ENCODE results near the gene PBX4. TPM values are rescaled to one million over a fixed set of nuclear protein-coding genes. Genes with fewer than 3 reads are reported as not detected.
A peak's percentile ranks its signal among the peaks of the same experiment; 100 is the strongest.

PBX4 gene
- total and polyA plus RNA-seq, 2 donors (not counting 1 experiment from before 2014, with no cell fraction given), result 11.7 TPM

- Histone ChIP-seq H4K20me1 (ENCODE audit: control insufficient read depth, insufficient read depth, low read length, poor library complexity, severe bottlenecking) (no peaks in the 10 kb centered on the region), H3K79me2 (ENCODE audit: control insufficient read depth, insufficient read depth, low read length) (no peaks in the 10 kb centered on the region), H3K9me3 (ENCODE audit: control extremely low read depth in 1 of 3, control insufficient read depth in 2 of 3, insufficient read depth in 1 of 3, low read length in 2 of 3) (no peaks in the 10 kb centered on the region), H3K27ac (ENCODE audit: low read length in 2 of 2) (no peak overlapping the region), H3K4me1 (ENCODE audit: control insufficient read depth in 2 of 2, insufficient read depth in 2 of 2, low read length in 2 of 2) (peaks cover 0 to 1% of the 10 kb centered on the region in 2 donors), H3K4me2 (replicated peaks; ENCODE audit: low read depth, low read length, poor library complexity, severe bottlenecking) (no peak overlapping the region), H3K27me3 (replicated peaks in 1 of 4; ENCODE audit: control extremely low read depth in 1 of 4, control insufficient read depth in 3 of 4, insufficient read depth in 4 of 4, low read length in 3 of 4) (no peaks in the 10 kb centered on the region), H3K9ac (ENCODE audit: low read length) (no peak overlapping the region), H3K4me3 (ENCODE audit: control extremely low read depth in 1 of 5, extremely low read depth in 1 of 5, insufficient read depth in 1 of 5, low read depth in 2 of 5, low read length in 4 of 5) (no peak overlapping the region), H2AFZ (ENCODE audit: insufficient read depth, low read depth, low read length, poor library complexity, severe bottlenecking) (no peak overlapping the region), H3K36me3 (replicated peaks in 1 of 2; ENCODE audit: control extremely low read depth in 1 of 2, control insufficient read depth in 1 of 2, extremely low read depth in 1 of 2, insufficient read depth in 2 of 2, low read length in 1 of 2) (no peaks in the 10 kb centered on the region)
- CTCF ChIA-PET, result no interaction called here
- no peak for TF ChIP-seq CTCF (IDR thresholded peaks at IDR 0.05)
- no peak for TF ChIP-seq EZH2 (IDR thresholded peaks at IDR 0.05; ENCODE audit: borderline replicate concordance, insufficient read depth, low read depth, low read length, poor library complexity, severe bottlenecking)
- no peaks in the 10 kb centered on the region for H3K27me3 Mint-ChIP-seq
- peaks cover 10% of the 10 kb centered on the region for H3K4me1 Mint-ChIP-seq
- DNase-seq (no peak), ATAC-seq (ENCODE audit: low read depth) (no peak)
- H3K4me3 Mint-ChIP-seq, result no peak overlapping the region
- intact Hi-C loops (cut with micrococcal nuclease), result no loop called here
- no peaks in the 10 kb centered on the region for H3K9me3 Mint-ChIP-seq (ENCODE audit: insufficient read depth)
- H3K27ac Mint-ChIP-seq, result peak overlapping the region; percentile 46
- WGBS (ENCODE audit: insufficient coverage), result 57% methylated on average over 1 of the region's 1 CpG
- POLR2A ChIA-PET, result no interaction called here
These were observed 12.5 kb downstream of the PBX4 start for GRCh38 chr19:19606021-19606420.

- Histone ChIP-seq H3K9ac (ENCODE audit: low read length) (no peak overlapping the region), H3K4me3 (ENCODE audit: control extremely low read depth in 1 of 5, extremely low read depth in 1 of 5, insufficient read depth in 1 of 5, low read depth in 2 of 5, low read length in 4 of 5) (no peak overlapping the region), H3K27ac (ENCODE audit: low read length in 2 of 2) (no peak overlapping the region), H3K36me3 (replicated peaks in 1 of 2; ENCODE audit: control extremely low read depth in 1 of 2, control insufficient read depth in 1 of 2, extremely low read depth in 1 of 2, insufficient read depth in 2 of 2, low read length in 1 of 2) (no peaks in the 10 kb centered on the region), H4K20me1 (ENCODE audit: control insufficient read depth, insufficient read depth, low read length, poor library complexity, severe bottlenecking) (no peaks in the 10 kb centered on the region), H3K4me2 (replicated peaks; ENCODE audit: low read depth, low read length, poor library complexity, severe bottlenecking) (no peak overlapping the region), H3K4me1 (ENCODE audit: control insufficient read depth in 2 of 2, insufficient read depth in 2 of 2, low read length in 2 of 2) (peaks cover under 1 to 19% of the 10 kb centered on the region in 2 donors), H3K27me3 (replicated peaks in 1 of 4; ENCODE audit: control extremely low read depth in 1 of 4, control insufficient read depth in 3 of 4, insufficient read depth in 4 of 4, low read length in 3 of 4) (no peaks in the 10 kb centered on the region), H3K9me3 (ENCODE audit: control extremely low read depth in 1 of 3, control insufficient read depth in 2 of 3, insufficient read depth in 1 of 3, low read length in 2 of 3) (no peaks in the 10 kb centered on the region), H2AFZ (ENCODE audit: insufficient read depth, low read depth, low read length, poor library complexity, severe bottlenecking) (no peak overlapping the region), H3K79me2 (ENCODE audit: control insufficient read depth, insufficient read depth, low read length) (no peaks in the 10 kb centered on the region)
- H3K4me3 Mint-ChIP-seq, result no peak overlapping the region
- POLR2A ChIA-PET, result interaction anchor here (0.7 kb wide), 1 partner anchor 12 kb away, joined by 3 read pairs; no protein-coding TSS in a partner anchor
- DNase-seq, result no peak
- TF ChIP-seq EZH2 (IDR thresholded peaks at IDR 0.05; ENCODE audit: borderline replicate concordance, insufficient read depth, low read depth, low read length, poor library complexity, severe bottlenecking) (no peak), CTCF (IDR thresholded peaks at IDR 0.05) (no peak)
- no peaks in the 10 kb centered on the region for H3K27me3 Mint-ChIP-seq
- intact Hi-C loops (cut with micrococcal nuclease), result no loop called here
- WGBS (ENCODE audit: insufficient coverage), result 7% methylated on average over 2 of the region's 3 CpGs
- ATAC-seq (ENCODE audit: low read depth), result no peak
- CTCF ChIA-PET, result interaction anchor here (0.7 kb wide), 1 partner anchor 48 kb away, joined by 3 read pairs; no protein-coding TSS in a partner anchor
- peaks cover 25% of the 10 kb centered on the region for H3K4me1 Mint-ChIP-seq
- no peak overlapping the region for H3K27ac Mint-ChIP-seq
- H3K9me3 Mint-ChIP-seq (ENCODE audit: insufficient read depth), result no peaks in the 10 kb centered on the region
These were observed 15.7 kb downstream of the PBX4 start for GRCh38 chr19:19602713-19603324.
